ENCODE results near the gene ISG20.

- TF ChIP-seq, protein P1, sequence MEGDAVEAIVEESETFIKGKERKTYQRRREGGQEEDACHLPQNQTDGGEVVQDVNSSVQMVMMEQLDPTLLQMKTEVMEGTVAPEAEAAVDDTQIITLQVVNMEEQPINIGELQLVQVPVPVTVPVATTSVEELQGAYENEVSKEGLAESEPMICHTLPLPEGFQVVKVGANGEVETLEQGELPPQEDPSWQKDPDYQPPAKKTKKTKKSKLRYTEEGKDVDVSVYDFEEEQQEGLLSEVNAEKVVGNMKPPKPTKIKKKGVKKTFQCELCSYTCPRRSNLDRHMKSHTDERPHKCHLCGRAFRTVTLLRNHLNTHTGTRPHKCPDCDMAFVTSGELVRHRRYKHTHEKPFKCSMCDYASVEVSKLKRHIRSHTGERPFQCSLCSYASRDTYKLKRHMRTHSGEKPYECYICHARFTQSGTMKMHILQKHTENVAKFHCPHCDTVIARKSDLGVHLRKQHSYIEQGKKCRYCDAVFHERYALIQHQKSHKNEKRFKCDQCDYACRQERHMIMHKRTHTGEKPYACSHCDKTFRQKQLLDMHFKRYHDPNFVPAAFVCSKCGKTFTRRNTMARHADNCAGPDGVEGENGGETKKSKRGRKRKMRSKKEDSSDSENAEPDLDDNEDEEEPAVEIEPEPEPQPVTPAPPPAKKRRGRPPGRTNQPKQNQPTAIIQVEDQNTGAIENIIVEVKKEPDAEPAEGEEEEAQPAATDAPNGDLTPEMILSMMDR (IDR thresholded peaks at IDR 0.05): no peak
- TF ChIP-seq FOSL2 (IDR thresholded peaks at IDR 0.05) (no peak), FOSL2 (CRISPR knock-in tag; IDR thresholded peaks at IDR 0.05) (no peak), POLR2A (IDR thresholded peaks at IDR 0.05; ENCODE audit: low read length) (no peak), GATA3 (IDR thresholded peaks at IDR 0.05; ENCODE audit: borderline replicate concordance) (no peak), SMC3 (IDR thresholded peaks at IDR 0.05) (no peak), CHD2 (IDR thresholded peaks at IDR 0.05; ENCODE audit: low read length, partially characterized antibody) (no peak), EHMT2 (IDR thresholded peaks at IDR 0.05; ENCODE audit: low read depth) (no peak), ZC3H11A (IDR thresholded peaks at IDR 0.05) (no peak), USF2 (IDR thresholded peaks at IDR 0.05) (no peak), RFX5 (IDR thresholded peaks at IDR 0.05) (no peak), EP300 (IDR thresholded peaks at IDR 0.05) (no peak), SREBF2 (IDR thresholded peaks at IDR 0.05) (no peak), E2F6 (IDR thresholded peaks at IDR 0.05; ENCODE audit: borderline replicate concordance, low read depth) (no peak), CBX8 (IDR thresholded peaks at IDR 0.05) (no peak)
Observed at GRCh38 chr15:88681610-88682221, 42.9 kb downstream of the ISG20 start.

All from A549 (cell line).